Ovary (tissue), 3 donors: ENCODE data around the gene BMF.

Experiments
- POLR2A ChIP-seq: fragments of 450-650 bp; IDR thresholded peaks from one replicate; pipeline ENCODE4 v1.6.1; 2017; ENCODE audit warnings: antibody characterized with exemption, mild to moderate bottlenecking, moderate library complexity
- TF ChIP-seq, protein P1 (sequence below), 3 donors: fragments of 450-650 bp in 2 of 3; fragments of 200-600 bp in 1 of 3; IDR thresholded peaks; one replicate each; pipeline versions ENCODE4 v1.5.1 to v1.8.0; 2016 to 2022; ENCODE audit warnings: antibody characterized with exemption in 3 of 3, mild to moderate bottlenecking in 1 of 3
- donor health status: DM: no; HTN: no; CAD: no.

DNA sequence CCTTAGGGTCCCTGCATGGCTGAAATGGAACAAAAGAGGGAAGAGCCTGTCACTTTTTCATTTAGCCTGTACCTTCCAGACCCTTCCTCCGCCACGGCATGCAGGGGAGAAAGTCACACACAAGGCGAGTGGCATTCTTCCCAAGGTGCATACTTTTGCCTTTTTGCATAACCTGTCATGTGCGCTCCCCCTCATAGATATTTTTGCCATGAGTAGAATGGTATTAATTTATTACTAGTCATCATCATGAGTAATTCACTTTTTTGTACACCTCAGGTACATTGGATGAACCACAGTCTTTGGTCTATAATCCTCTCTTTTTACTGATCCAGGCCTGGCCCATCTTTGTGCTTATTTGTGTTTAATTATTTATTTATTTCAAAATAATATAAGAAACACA lies 43.3 kb upstream of the BMF start:
- TF ChIP-seq POLR2A: no peak
- TF ChIP-seq, protein P1, sequence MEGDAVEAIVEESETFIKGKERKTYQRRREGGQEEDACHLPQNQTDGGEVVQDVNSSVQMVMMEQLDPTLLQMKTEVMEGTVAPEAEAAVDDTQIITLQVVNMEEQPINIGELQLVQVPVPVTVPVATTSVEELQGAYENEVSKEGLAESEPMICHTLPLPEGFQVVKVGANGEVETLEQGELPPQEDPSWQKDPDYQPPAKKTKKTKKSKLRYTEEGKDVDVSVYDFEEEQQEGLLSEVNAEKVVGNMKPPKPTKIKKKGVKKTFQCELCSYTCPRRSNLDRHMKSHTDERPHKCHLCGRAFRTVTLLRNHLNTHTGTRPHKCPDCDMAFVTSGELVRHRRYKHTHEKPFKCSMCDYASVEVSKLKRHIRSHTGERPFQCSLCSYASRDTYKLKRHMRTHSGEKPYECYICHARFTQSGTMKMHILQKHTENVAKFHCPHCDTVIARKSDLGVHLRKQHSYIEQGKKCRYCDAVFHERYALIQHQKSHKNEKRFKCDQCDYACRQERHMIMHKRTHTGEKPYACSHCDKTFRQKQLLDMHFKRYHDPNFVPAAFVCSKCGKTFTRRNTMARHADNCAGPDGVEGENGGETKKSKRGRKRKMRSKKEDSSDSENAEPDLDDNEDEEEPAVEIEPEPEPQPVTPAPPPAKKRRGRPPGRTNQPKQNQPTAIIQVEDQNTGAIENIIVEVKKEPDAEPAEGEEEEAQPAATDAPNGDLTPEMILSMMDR (IDR thresholded peaks at IDR 0.05): no peak
